ENCODE results near the gene HUNK.
"Not testable (repeated sequence)": the region's sequence is repeated elsewhere in the genome, so short reads cannot be mapped to it uniquely, and the experiment has no call there.

Gene HUNK

DNA sequence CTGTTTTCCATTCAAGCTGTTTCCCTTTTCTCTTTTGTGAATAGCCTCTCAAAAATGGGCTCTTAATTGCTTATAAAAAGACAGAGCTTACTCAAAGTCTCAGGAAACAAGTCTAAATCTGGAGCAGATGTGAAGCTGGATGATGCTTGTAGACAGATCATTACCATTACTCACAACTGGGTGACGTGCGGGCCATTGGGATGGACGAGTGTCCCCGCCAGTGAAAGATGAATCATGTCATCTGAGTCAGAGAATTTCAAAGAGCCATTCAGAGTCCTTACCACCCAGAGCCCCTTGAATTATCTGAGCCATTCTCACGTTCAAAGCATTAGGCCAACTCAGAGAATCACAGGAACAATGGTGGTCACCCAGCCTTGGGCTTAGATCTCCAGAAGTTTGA, 134.6 kb downstream of the HUNK start:
- DNase-seq, result no peak

GRCh38 chr21:32008714-32009113, 135.9 kb downstream of the HUNK start:
- no peak for DNase-seq

GRCh38 chr21:32009263-32009662, 136.4 kb downstream of the HUNK start:
- no peak for DNase-seq

DNA sequence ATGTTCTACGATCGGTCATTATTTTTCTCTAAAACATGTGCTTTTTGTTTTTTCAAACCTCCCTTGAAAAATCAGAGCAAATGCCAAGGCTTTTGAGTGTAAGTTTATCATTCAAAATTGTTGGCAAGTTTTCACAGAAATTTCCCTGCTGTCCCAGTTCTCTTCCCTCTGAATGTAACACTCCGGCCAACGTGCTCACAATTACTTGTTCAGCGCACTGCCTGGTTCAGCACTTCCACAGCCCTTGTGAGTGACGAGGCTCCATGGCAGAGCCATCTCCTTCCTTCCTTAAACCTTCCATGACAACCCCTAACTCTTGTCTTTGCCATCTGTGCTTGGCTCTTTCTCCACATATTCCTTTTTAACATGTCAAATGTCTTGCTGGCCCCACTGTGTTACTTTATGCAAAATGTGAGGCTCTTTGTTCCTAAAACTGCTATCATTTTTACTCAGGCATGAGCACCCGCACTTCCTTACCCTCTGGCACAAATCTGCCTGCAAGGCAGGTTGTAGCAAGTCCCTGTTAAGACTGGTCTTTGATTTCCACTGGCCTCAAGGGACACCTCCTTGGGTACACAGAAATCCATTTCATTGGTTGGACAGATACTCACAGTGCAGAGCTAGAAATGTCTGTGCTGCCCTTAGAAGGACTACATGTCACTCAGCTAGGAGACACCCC, 142.8 kb downstream of the HUNK start:
- no peak for DNase-seq

- DNase-seq, result no peak
Measured at GRCh38 chr21:32018381-32018780, 145.6 kb downstream of the HUNK start.

DNA sequence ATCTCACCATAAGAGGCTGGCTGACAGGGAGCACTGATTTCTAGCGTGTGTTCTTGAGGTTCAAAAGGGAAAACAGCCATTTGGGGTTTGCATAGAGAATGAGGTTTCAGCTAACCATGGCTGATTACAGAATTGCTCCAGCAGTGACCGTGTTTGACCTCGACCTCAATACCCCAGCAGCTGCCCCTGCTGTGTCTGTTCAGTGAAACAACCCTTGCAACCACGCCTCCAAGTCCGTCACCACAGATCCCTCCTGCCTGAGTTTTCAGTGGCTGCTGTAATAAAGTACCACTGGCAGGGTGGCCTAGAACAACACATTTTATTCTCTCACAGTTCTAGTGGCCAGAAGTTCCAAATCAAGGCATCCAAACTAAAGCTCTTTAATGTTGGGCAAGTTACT, 147.7 kb downstream of the HUNK start:
- no peak for DNase-seq

- DNase-seq, result no peak
Measured at GRCh38 chr21:32021319-32021994, 148.6 kb downstream of the HUNK start.

DNA sequence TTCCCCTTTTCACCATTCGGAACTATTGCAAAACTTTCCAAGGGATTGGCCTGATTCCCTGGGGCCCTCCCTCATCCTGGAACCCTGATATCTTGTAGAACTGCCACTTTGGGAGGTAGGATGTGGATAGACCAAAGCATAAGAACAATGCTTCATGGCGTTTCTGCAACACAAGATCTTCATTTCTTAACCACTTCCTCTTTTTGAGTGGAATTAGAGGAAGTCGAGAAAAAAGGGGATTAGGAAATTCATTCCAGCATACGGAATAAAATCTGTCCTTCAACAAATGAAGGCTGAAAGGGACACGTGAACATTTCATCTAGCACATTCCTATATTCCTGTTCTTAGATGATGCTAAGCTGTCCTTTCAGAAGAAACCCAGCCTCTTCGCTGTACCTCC, 149.3 kb downstream of the HUNK start:
- no peak for DNase-seq

GRCh38 chr21:32030146-32030652, 157.4 kb downstream of the HUNK start:
- DNase-seq, result no peak

DNA sequence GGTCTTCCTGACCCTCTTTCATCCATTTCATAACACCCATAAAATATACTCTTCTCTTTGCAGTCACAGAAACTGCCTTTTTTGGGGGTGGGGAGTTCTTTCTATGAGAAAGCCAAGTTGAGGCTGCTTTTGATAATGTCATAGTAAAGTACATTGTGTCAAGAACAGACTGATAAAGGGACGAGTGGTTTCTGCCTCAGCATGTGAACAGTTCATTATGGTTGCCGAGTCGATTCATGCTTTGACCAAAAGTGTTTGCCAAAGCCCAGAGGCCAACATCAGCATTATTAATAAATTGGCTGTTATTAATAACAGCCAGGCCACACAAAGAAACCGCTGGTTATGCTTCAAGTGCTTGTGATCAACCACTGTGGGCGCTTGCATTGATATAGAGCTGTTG, 162.0 kb downstream of the HUNK start:
- DNase-seq, result no peak

DNA sequence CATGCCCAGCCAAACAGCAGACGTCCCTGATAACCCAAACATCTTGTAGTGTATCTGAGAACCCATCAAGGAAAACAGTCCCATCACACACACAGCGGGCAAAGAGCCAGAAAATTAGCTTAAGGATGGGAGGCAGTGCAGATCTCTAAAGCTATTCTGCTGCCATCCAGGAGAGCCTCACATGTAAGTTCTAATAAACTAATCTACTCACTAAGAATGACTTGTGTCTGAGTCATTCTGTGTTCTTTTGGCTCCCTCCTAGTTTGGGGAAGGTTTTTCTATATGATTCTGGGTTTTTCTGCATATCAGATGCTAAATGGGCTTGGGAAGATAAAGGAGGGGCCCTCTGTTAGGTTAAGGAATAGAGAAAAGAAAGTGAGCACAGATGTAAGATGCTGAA, 162.8 kb downstream of the HUNK start:
- no peak for DNase-seq

DNA sequence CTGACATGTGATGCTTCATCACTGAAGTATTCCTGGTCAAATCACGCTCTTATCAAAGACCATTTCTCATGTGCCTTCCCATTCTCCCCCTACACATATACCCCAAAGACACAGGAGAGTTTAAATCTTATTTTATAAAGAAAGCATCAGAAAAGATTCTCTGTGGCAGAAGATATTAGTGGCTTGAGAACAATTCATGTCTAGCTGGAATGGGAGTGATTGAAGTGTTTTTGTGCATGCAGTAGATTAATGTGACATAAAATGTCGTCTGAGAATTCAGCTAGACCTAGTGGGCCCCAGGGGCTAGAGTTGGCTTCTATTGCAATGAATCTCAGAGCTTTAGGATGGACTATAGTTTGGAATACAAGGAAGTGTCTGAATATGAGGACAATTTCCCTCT, 163.9 kb downstream of the HUNK start:
- DNase-seq, result no peak

DNA sequence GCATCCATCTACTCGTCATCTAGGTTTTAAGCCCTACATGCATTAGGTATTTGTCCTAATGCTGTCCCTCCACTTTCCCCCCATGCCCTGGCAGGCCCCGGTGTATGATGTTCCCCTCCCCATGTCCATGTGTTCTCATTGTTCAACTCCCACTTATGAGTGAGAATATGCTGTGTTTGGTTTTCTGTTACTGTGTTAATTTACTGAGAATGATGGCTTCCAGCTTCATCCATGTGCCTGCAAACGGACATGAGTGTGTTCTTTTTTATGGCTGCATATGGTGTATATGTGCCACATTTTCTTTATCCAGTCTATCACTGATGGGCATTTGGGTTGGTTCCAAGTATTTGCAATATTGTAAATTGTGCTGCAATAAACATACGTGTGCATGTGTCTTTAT, 165.9 kb downstream of the HUNK start:
- not testable (repeated sequence) for DNase-seq

- DNase-seq, result no peak
Measured at GRCh38 chr21:32043458-32043857, 170.6 kb downstream of the HUNK start.

DNA sequence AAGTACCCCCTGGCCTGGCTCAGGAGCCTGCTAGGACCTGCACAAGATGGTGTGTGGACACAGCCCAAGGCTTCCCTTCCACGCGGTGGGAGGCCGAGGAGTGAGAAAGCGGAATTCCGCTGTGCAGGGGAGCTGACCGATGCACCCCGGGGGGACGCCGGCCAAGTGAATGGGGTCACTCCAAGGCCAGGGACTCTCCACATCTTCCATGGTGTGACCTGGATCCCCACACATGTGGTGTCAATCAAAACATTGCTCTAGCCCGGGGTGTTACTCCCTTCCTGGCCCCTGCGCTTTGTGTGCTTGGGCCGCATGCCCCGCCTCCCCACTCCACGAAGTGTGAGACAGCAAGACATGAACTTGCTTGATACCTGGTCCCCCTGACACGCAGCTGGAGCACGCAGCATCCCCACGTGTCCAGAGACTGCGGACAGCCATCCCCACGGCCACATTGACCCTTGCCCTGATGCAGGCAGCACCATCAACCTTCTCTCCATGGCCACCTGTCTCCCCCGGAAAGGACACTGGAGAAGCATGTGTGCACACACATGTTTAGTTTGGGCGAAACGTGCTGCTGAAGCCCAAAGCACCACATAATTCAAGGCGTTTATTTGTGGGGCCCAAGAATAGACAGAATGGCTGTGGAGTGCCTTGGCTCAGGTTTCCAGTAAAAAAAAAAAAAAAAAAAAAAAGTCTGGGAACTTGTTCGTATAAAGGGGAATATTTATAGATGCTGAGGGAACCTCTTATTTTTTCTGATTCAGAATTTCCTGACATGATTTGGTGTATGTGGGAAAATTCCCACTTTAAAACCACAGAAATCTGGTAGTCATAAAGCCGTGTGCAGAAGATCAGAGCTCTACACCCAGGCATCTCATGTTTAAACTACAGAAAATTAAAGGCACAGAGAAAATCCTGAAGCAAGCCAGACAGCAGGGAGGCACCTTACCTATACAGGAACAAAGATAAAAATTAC, 171.7 kb downstream of the HUNK start:
- no peak for DNase-seq

- no peak for DNase-seq
Measured at GRCh38 chr21:32046191-32046590, 173.4 kb downstream of the HUNK start.

- no peak for DNase-seq
Measured at GRCh38 chr21:32048353-32048752, 175.5 kb downstream of the HUNK start.
